Chondrocyte (in vitro differentiated cells): ENCODE results near the gene TTLL10. TPM values are rescaled to one million over a fixed set of nuclear protein-coding genes. Genes with fewer than 3 reads are reported as not detected.
A peak's percentile ranks its signal among the peaks of the same experiment; 100 is the strongest.

Experiments used
- DNase-seq: peaks from one replicate; pipeline ENCODE4 v3.0.0; 2021; ENCODE audit warnings: mixed read lengths, low spot score
- H3K27ac Mint-ChIP-seq: one replicate; pipeline ENCODE4 v1.8.0; 2021; ENCODE audit warnings: mild to moderate bottlenecking, moderate library complexity, mixed read lengths; ENCODE audit not compliant: unreplicated experiment
- H3K27me3 Mint-ChIP-seq: 2 replicates; pipeline ENCODE4 v1.8.0; 2021; ENCODE audit warnings: low read depth, mixed read lengths
- H3K36me3 Mint-ChIP-seq: 2 replicates; pipeline ENCODE4 v1.8.0; 2021; ENCODE audit warnings: low read depth, mixed read lengths
- H3K4me1 Mint-ChIP-seq: 2 replicates; pipeline ENCODE4 v1.8.0; 2021; ENCODE audit warnings: low read depth, mild to moderate bottlenecking, mixed read lengths
- H3K4me3 Mint-ChIP-seq: one replicate; pipeline ENCODE4 v1.8.0; 2021; ENCODE audit warnings: mild to moderate bottlenecking, moderate library complexity, mixed read lengths; ENCODE audit not compliant: unreplicated experiment
- H3K9me3 Mint-ChIP-seq: 2 replicates; pipeline ENCODE4 v1.8.0; 2021; ENCODE audit warnings: low read depth, mixed read lengths
- CTCF ChIP-seq: fragments of 200-600 bp; sonication (generic); IDR thresholded peaks from 2 replicates; pipeline ENCODE4 v1.5.0; 2021; ENCODE audit warnings: antibody characterized with exemption, mild to moderate bottlenecking, moderate library complexity
- total RNA-seq: library from RNA; stranded (reverse); gene quantifications from 3 replicates; pipeline ENCODE4 v1.2.1, GENCODE V29; 2021

TTLL10 gene
- total RNA-seq, 1 donor from 2014 or later: not detected

- no peaks in the 10 kb centered on the region for H3K9me3 Mint-ChIP-seq
These were observed 37.3 kb downstream of the TTLL10 start for GRCh38 chr1:1210726-1211540.

GRCh38 chr1:1211541-1212441 lies 38.1 kb downstream of the TTLL10 start:
- H3K9me3 Mint-ChIP-seq: no peaks in the 10 kb centered on the region

More at GRCh38 chr1:1210726-1211540, 37.3 kb downstream of the TTLL10 start:
- peak; percentile 89 for DNase-seq
- Mint-ChIP-seq H3K27me3 (no peaks in the 10 kb centered on the region), H3K4me3 (no peak overlapping the region), H3K27ac (no peak overlapping the region), H3K36me3 (no peaks in the 10 kb centered on the region), H3K4me1 (peaks cover 12% of the 10 kb centered on the region)
- no peak for TF ChIP-seq CTCF

GRCh38 chr1:1212780-1213344 lies 39.2 kb downstream of the TTLL10 start:
- H3K4me3 Mint-ChIP-seq: no peak overlapping the region
- peak; percentile 95 for DNase-seq
- H3K36me3 Mint-ChIP-seq: peaks cover 5% of the 10 kb centered on the region
- TF ChIP-seq CTCF: no peak
- no peaks in the 10 kb centered on the region for H3K9me3 Mint-ChIP-seq
- H3K4me1 Mint-ChIP-seq: peaks cover 11% of the 10 kb centered on the region
- no peaks in the 10 kb centered on the region for H3K27me3 Mint-ChIP-seq
- H3K27ac Mint-ChIP-seq: no peak overlapping the region

More at GRCh38 chr1:1211541-1212441, 38.1 kb downstream of the TTLL10 start:
- Mint-ChIP-seq H3K4me1 (peaks cover 12% of the 10 kb centered on the region), H3K4me3 (no peak overlapping the region), H3K36me3 (peaks cover 5% of the 10 kb centered on the region), H3K27ac (no peak overlapping the region), H3K27me3 (no peaks in the 10 kb centered on the region)
- TF ChIP-seq CTCF: no peak
- peak; percentile 82 for DNase-seq

DNA sequence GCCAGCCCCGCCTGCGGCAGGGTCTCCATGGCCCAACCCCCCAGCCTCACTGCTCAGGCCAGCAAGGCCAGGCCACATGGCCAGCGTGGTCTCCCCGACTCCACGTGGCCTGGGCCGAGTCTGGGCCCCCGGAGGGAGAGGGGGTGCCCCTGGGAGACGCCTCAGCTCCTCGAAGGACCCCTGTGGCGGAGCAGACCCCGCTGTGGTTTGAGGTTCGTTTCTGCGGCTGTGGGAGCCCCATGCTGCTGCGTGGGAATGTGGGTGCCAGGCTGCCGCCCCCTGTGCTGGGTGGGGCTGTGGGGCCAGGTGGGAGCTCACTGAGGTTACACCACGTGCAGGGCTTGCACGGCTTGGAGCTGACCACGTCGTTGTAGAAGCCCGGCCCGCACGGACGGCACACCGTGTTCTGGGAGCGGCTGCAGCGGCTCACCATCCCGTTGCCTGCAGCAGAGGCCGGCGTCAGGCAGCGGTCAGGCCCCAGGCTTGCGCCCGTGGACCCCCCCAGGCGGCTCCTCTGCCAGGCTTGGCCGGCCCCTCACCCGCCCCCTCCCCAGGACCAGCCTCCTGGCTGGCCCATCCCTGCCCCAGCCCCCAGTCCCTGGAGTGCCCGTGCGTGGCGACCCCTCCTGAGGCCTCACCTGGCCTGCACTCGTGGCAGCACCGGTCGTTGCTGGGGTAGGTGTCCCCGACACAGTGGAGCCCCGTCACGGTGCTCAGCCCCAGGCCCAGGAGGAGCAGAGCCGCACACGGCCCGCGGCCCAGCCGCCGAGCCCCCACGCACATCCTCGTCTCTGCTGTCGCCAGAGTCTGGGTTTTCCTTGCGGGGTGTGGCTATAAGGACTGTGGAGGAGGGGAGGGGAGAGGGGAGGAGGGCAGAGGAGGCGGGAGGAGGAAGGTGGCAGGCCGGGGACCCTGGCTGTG lies 39.9 kb downstream of the TTLL10 start, which contains the start of gene TNFRSF4:
TNFRSF4 (minus strand) TSS at position 809 of the 921 bp plus-strand sequence; CDS start at position 783, 26 bp downstream.
- no peaks in the 10 kb centered on the region for H3K9me3 Mint-ChIP-seq
- DNase-seq: peak; percentile 93

More for the DNA sequence above, 39.9 kb downstream of the TTLL10 start, which contains the start of gene TNFRSF4:
- H3K4me3 Mint-ChIP-seq: no peak within 1 kb of the TSS
- H3K36me3 Mint-ChIP-seq: peaks cover 5% of the 10 kb centered on the region
- H3K27me3 Mint-ChIP-seq: no peaks in the 10 kb centered on the region
- H3K4me1 Mint-ChIP-seq: peaks cover 3% of the 10 kb centered on the region
- no peak within 1 kb of the TSS for H3K27ac Mint-ChIP-seq
- no peak for TF ChIP-seq CTCF
